Stimulated activated memory B cell treated with anti-CD40 and anti-IgM and Interleukin-4, amounts not matched to agents 10 μg/mL and 1 μg/mL and 100 μg/mL, for 72 hours (primary cell): ENCODE measurements around the gene CTTNBP2.
"Not testable (repeated sequence)": the region's sequence is repeated elsewhere in the genome, so short reads cannot be mapped to it uniquely, and the experiment has no call there.

Experiments
- ATAC-seq: fragments of 150-1000 bp; cut with Tn5 transposase; 2 replicates; pipeline ENCODE4 v1.10.0; 2021
- H3K27ac Mint-ChIP-seq: one replicate; pipeline ENCODE4 v1.8.0; 2022; ENCODE audit warnings: mild to moderate bottlenecking, mixed read lengths
- H3K27me3 Mint-ChIP-seq: one replicate; pipeline ENCODE4 v1.8.0; 2022; ENCODE audit warnings: mixed read lengths
- H3K36me3 Mint-ChIP-seq: one replicate; pipeline ENCODE4 v1.8.0; 2022; ENCODE audit warnings: mixed read lengths
- H3K4me1 Mint-ChIP-seq: one replicate; pipeline ENCODE4 v1.8.0; 2022; ENCODE audit warnings: mixed read lengths
- H3K4me3 Mint-ChIP-seq: one replicate; pipeline ENCODE4 v1.8.0; 2022; ENCODE audit warnings: mild to moderate bottlenecking, moderate library complexity, mixed read lengths
- H3K9me3 Mint-ChIP-seq: one replicate; pipeline ENCODE4 v1.8.0; 2022; ENCODE audit warnings: mixed read lengths

The CTTNBP2 gene

GRCh38 chr7:117719377-117719776 is 153.9 kb downstream of the CTTNBP2 start:
- Mint-ChIP-seq H3K4me1 (no peaks in the 10 kb centered on the region), H3K27me3 (no peaks in the 10 kb centered on the region), H3K4me3 (no peak overlapping the region), H3K27ac (no peak overlapping the region), H3K36me3 (no peaks in the 10 kb centered on the region), H3K9me3 (no peaks in the 10 kb centered on the region)
- ATAC-seq, result no peak

- H3K4me1 Mint-ChIP-seq, result no peaks in the 10 kb centered on the region
- no peak overlapping the region for H3K27ac Mint-ChIP-seq
- H3K4me3 Mint-ChIP-seq, result no peak overlapping the region
- no peak for ATAC-seq
- H3K27me3 Mint-ChIP-seq, result peaks cover 8% of the 10 kb centered on the region
- H3K36me3 Mint-ChIP-seq, result no peaks in the 10 kb centered on the region
- no peaks in the 10 kb centered on the region for H3K9me3 Mint-ChIP-seq
Measured at GRCh38 chr7:117718116-117718835, 155.0 kb downstream of the CTTNBP2 start.

GRCh38 chr7:117717357-117717756 is 155.9 kb downstream of the CTTNBP2 start:
- no peak for ATAC-seq
- Mint-ChIP-seq H3K4me1 (no peaks in the 10 kb centered on the region), H3K27me3 (peaks cover 14% of the 10 kb centered on the region), H3K9me3 (no peaks in the 10 kb centered on the region), H3K36me3 (no peaks in the 10 kb centered on the region), H3K27ac (no peak overlapping the region), H3K4me3 (no peak overlapping the region)

- Mint-ChIP-seq H3K9me3 (no peaks in the 10 kb centered on the region), H3K4me3 (no peak overlapping the region), H3K4me1 (no peaks in the 10 kb centered on the region), H3K27me3 (peaks cover 14% of the 10 kb centered on the region), H3K27ac (no peak overlapping the region), H3K36me3 (no peaks in the 10 kb centered on the region)
- no peak for ATAC-seq
Measured at GRCh38 chr7:117716707-117717299, 156.4 kb downstream of the CTTNBP2 start.

- Mint-ChIP-seq H3K36me3 (no peaks in the 10 kb centered on the region), H3K4me1 (no peaks in the 10 kb centered on the region)
Measured at GRCh38 chr7:117715784-117716445, 157.3 kb downstream of the CTTNBP2 start.

GRCh38 chr7:117711556-117711955 is 161.7 kb downstream of the CTTNBP2 start:
- no peak overlapping the region for H3K4me3 Mint-ChIP-seq

More at GRCh38 chr7:117715784-117716445, 157.3 kb downstream of the CTTNBP2 start:
- Mint-ChIP-seq H3K27me3 (peaks cover 14% of the 10 kb centered on the region), H3K27ac (no peak overlapping the region), H3K4me3 (no peak overlapping the region), H3K9me3 (no peaks in the 10 kb centered on the region)
- ATAC-seq, result no peak

GRCh38 chr7:117708173-117708572 is 165.1 kb downstream of the CTTNBP2 start:
- H3K36me3 Mint-ChIP-seq, H3K4me1 Mint-ChIP-seq, H3K9me3 Mint-ChIP-seq, H3K27ac Mint-ChIP-seq, H3K27me3 Mint-ChIP-seq, H3K4me3 Mint-ChIP-seq, ATAC-seq: not testable (repeated sequence)

More at GRCh38 chr7:117711556-117711955, 161.7 kb downstream of the CTTNBP2 start:
- H3K36me3 Mint-ChIP-seq, result no peaks in the 10 kb centered on the region
- H3K9me3 Mint-ChIP-seq, result no peaks in the 10 kb centered on the region
- ATAC-seq, result no peak
- peaks cover 14% of the 10 kb centered on the region for H3K27me3 Mint-ChIP-seq
- no peak overlapping the region for H3K27ac Mint-ChIP-seq
- H3K4me1 Mint-ChIP-seq, result no peaks in the 10 kb centered on the region

- ATAC-seq, result no peak
Measured at GRCh38 chr7:117707080-117707479, 166.2 kb downstream of the CTTNBP2 start.

GRCh38 chr7:117706210-117706609 is 167.0 kb downstream of the CTTNBP2 start:
- no peak for ATAC-seq
- Mint-ChIP-seq H3K36me3 (no peaks in the 10 kb centered on the region), H3K4me1 (no peaks in the 10 kb centered on the region), H3K27me3 (no peaks in the 10 kb centered on the region), H3K9me3 (no peaks in the 10 kb centered on the region), H3K4me3 (no peak overlapping the region), H3K27ac (no peak overlapping the region)

More at GRCh38 chr7:117707080-117707479, 166.2 kb downstream of the CTTNBP2 start:
- H3K27ac Mint-ChIP-seq, result no peak overlapping the region
- no peak overlapping the region for H3K4me3 Mint-ChIP-seq
- no peaks in the 10 kb centered on the region for H3K36me3 Mint-ChIP-seq
- no peaks in the 10 kb centered on the region for H3K4me1 Mint-ChIP-seq
- no peaks in the 10 kb centered on the region for H3K9me3 Mint-ChIP-seq
- H3K27me3 Mint-ChIP-seq, result no peaks in the 10 kb centered on the region

- H3K36me3 Mint-ChIP-seq, result no peaks in the 10 kb centered on the region
- no peak overlapping the region for H3K27ac Mint-ChIP-seq
- ATAC-seq, result no peak
- no peak overlapping the region for H3K4me3 Mint-ChIP-seq
- no peaks in the 10 kb centered on the region for H3K4me1 Mint-ChIP-seq
- no peaks in the 10 kb centered on the region for H3K9me3 Mint-ChIP-seq
- H3K27me3 Mint-ChIP-seq, result no peaks in the 10 kb centered on the region
Measured at GRCh38 chr7:117705630-117706029, 167.6 kb downstream of the CTTNBP2 start.

- no peaks in the 10 kb centered on the region for H3K4me1 Mint-ChIP-seq
- no peaks in the 10 kb centered on the region for H3K9me3 Mint-ChIP-seq
- H3K27me3 Mint-ChIP-seq, result no peaks in the 10 kb centered on the region
Measured at GRCh38 chr7:117704063-117704462, 169.2 kb downstream of the CTTNBP2 start.

GRCh38 chr7:117698018-117698417 is 175.2 kb downstream of the CTTNBP2 start:
- peaks cover 4% of the 10 kb centered on the region for H3K9me3 Mint-ChIP-seq
- H3K36me3 Mint-ChIP-seq, result no peaks in the 10 kb centered on the region
- no peak for ATAC-seq
- no peaks in the 10 kb centered on the region for H3K27me3 Mint-ChIP-seq
- no peak overlapping the region for H3K27ac Mint-ChIP-seq
- H3K4me3 Mint-ChIP-seq, result no peak overlapping the region
- H3K4me1 Mint-ChIP-seq, result no peaks in the 10 kb centered on the region

More at GRCh38 chr7:117704063-117704462, 169.2 kb downstream of the CTTNBP2 start:
- no peak overlapping the region for H3K4me3 Mint-ChIP-seq
- H3K27ac Mint-ChIP-seq, result no peak overlapping the region
- H3K36me3 Mint-ChIP-seq, result no peaks in the 10 kb centered on the region
- no peak for ATAC-seq

- Mint-ChIP-seq H3K9me3 (peaks cover 4% of the 10 kb centered on the region), H3K4me1 (no peaks in the 10 kb centered on the region), H3K27me3 (no peaks in the 10 kb centered on the region), H3K4me3 (no peak overlapping the region), H3K27ac (no peak overlapping the region), H3K36me3 (no peaks in the 10 kb centered on the region)
- ATAC-seq, result no peak
Measured at GRCh38 chr7:117692338-117692737, 180.9 kb downstream of the CTTNBP2 start.

- Mint-ChIP-seq H3K9me3 (peaks cover 4% of the 10 kb centered on the region), H3K4me1 (no peaks in the 10 kb centered on the region), H3K36me3 (no peaks in the 10 kb centered on the region), H3K27ac (no peak overlapping the region), H3K27me3 (no peaks in the 10 kb centered on the region), H3K4me3 (no peak overlapping the region)
- no peak for ATAC-seq
Measured at GRCh38 chr7:117690147-117690546, 183.1 kb downstream of the CTTNBP2 start.

GRCh38 chr7:117689406-117689805 is 183.8 kb downstream of the CTTNBP2 start:
- no peaks in the 10 kb centered on the region for H3K4me1 Mint-ChIP-seq
- peaks cover 4% of the 10 kb centered on the region for H3K9me3 Mint-ChIP-seq
- H3K36me3 Mint-ChIP-seq, result no peaks in the 10 kb centered on the region
- no peak overlapping the region for H3K27ac Mint-ChIP-seq
- no peak overlapping the region for H3K4me3 Mint-ChIP-seq
- no peaks in the 10 kb centered on the region for H3K27me3 Mint-ChIP-seq
- no peak for ATAC-seq

- no peaks in the 10 kb centered on the region for H3K27me3 Mint-ChIP-seq
- no peaks in the 10 kb centered on the region for H3K36me3 Mint-ChIP-seq
- no peak for ATAC-seq
- H3K4me1 Mint-ChIP-seq, result no peaks in the 10 kb centered on the region
- H3K9me3 Mint-ChIP-seq, result no peaks in the 10 kb centered on the region
- H3K27ac Mint-ChIP-seq, result no peak overlapping the region
- no peak overlapping the region for H3K4me3 Mint-ChIP-seq
Measured at GRCh38 chr7:117688126-117688525, 185.1 kb downstream of the CTTNBP2 start.
